ENCODE data around the gene KLHDC4. TPM values are rescaled to one million over a fixed set of nuclear protein-coding genes. Genes with fewer than 3 reads are reported as not detected.
"Not testable (repeated sequence)": the region's sequence is repeated elsewhere in the genome, so short reads cannot be mapped to it uniquely, and the experiment has no call there.

KLHDC4 gene
- total RNA-seq, 1 donor from 2014 or later, result 91.0 TPM

- H3K4me1 Mint-ChIP-seq, result no peaks in the 10 kb centered on the region
- no peak overlapping the region for H3K27ac Mint-ChIP-seq
- no peaks in the 10 kb centered on the region for H3K27me3 Mint-ChIP-seq
- no peak for DNase-seq
- no peak overlapping the region for H3K4me3 Mint-ChIP-seq
- intact Hi-C loops (cut with micrococcal nuclease), result no loop called here
- no peaks in the 10 kb centered on the region for H3K9me3 Mint-ChIP-seq
- no peaks in the 10 kb centered on the region for H3K36me3 Mint-ChIP-seq (ENCODE audit: low read depth)
Observed at GRCh38 chr16:87688876-87689815, 76.6 kb downstream of the KLHDC4 start.

- intact Hi-C loops (cut with micrococcal nuclease), result no loop called here
- Mint-ChIP-seq H3K27me3 (no peaks in the 10 kb centered on the region), H3K27ac (no peak overlapping the region), H3K36me3 (ENCODE audit: low read depth) (no peaks in the 10 kb centered on the region), H3K4me3 (no peak overlapping the region), H3K9me3 (no peaks in the 10 kb centered on the region), H3K4me1 (no peaks in the 10 kb centered on the region)
- no peak for DNase-seq
Observed at GRCh38 chr16:87687998-87688529, 77.7 kb downstream of the KLHDC4 start.

GRCh38 chr16:87687126-87687910 lies 78.5 kb downstream of the KLHDC4 start:
- intact Hi-C loops (cut with micrococcal nuclease), result no loop called here
- H3K27me3 Mint-ChIP-seq, result no peaks in the 10 kb centered on the region
- H3K27ac Mint-ChIP-seq, result no peak overlapping the region
- no peaks in the 10 kb centered on the region for H3K36me3 Mint-ChIP-seq (ENCODE audit: low read depth)
- peaks cover 2% of the 10 kb centered on the region for H3K4me1 Mint-ChIP-seq
- DNase-seq, result no peak
- H3K4me3 Mint-ChIP-seq, result no peak overlapping the region
- no peaks in the 10 kb centered on the region for H3K9me3 Mint-ChIP-seq

- H3K36me3 Mint-ChIP-seq (ENCODE audit: low read depth), result no peaks in the 10 kb centered on the region
- no peak for DNase-seq
- H3K4me3 Mint-ChIP-seq, result no peak overlapping the region
- H3K27ac Mint-ChIP-seq, result no peak overlapping the region
- H3K9me3 Mint-ChIP-seq, result no peaks in the 10 kb centered on the region
- H3K4me1 Mint-ChIP-seq, result peaks cover 6% of the 10 kb centered on the region
- intact Hi-C loops (cut with micrococcal nuclease), result no loop called here
- H3K27me3 Mint-ChIP-seq, result no peaks in the 10 kb centered on the region
Observed at GRCh38 chr16:87686697-87687096, 79.1 kb downstream of the KLHDC4 start.

- intact Hi-C loops (cut with micrococcal nuclease), result no loop called here
- H3K4me1 Mint-ChIP-seq, result peaks cover 7% of the 10 kb centered on the region
- H3K9me3 Mint-ChIP-seq, result no peaks in the 10 kb centered on the region
- H3K36me3 Mint-ChIP-seq (ENCODE audit: low read depth), result no peaks in the 10 kb centered on the region
- H3K27ac Mint-ChIP-seq, result no peak overlapping the region
- no peak overlapping the region for H3K4me3 Mint-ChIP-seq
- H3K27me3 Mint-ChIP-seq, result no peaks in the 10 kb centered on the region
- DNase-seq, result no peak
Observed at GRCh38 chr16:87685766-87686165, 80.0 kb downstream of the KLHDC4 start.

- no peaks in the 10 kb centered on the region for H3K36me3 Mint-ChIP-seq (ENCODE audit: low read depth)
- H3K9me3 Mint-ChIP-seq, result no peaks in the 10 kb centered on the region
- no peak overlapping the region for H3K4me3 Mint-ChIP-seq
- no peak overlapping the region for H3K27ac Mint-ChIP-seq
- no peaks in the 10 kb centered on the region for H3K27me3 Mint-ChIP-seq
- peaks cover 9% of the 10 kb centered on the region for H3K4me1 Mint-ChIP-seq
- DNase-seq, result no peak
- intact Hi-C loops (cut with micrococcal nuclease), result no loop called here
Observed at GRCh38 chr16:87685405-87685755, 80.4 kb downstream of the KLHDC4 start.

GRCh38 chr16:87684711-87685404 lies 80.9 kb downstream of the KLHDC4 start:
- H3K4me1 Mint-ChIP-seq, result peaks cover 9% of the 10 kb centered on the region
- no peak overlapping the region for H3K4me3 Mint-ChIP-seq
- H3K27ac Mint-ChIP-seq, result no peak overlapping the region
- no peaks in the 10 kb centered on the region for H3K27me3 Mint-ChIP-seq
- H3K9me3 Mint-ChIP-seq, result no peaks in the 10 kb centered on the region
- no peaks in the 10 kb centered on the region for H3K36me3 Mint-ChIP-seq (ENCODE audit: low read depth)
- intact Hi-C loops (cut with micrococcal nuclease), result no loop called here
- DNase-seq, result no peak

- H3K27me3 Mint-ChIP-seq, result no peaks in the 10 kb centered on the region
- peaks cover 9% of the 10 kb centered on the region for H3K4me1 Mint-ChIP-seq
- H3K36me3 Mint-ChIP-seq (ENCODE audit: low read depth), result no peaks in the 10 kb centered on the region
- no peak for DNase-seq
- intact Hi-C loops (cut with micrococcal nuclease), result no loop called here
- H3K9me3 Mint-ChIP-seq, result no peaks in the 10 kb centered on the region
- no peak overlapping the region for H3K4me3 Mint-ChIP-seq
- H3K27ac Mint-ChIP-seq, result no peak overlapping the region
Observed at GRCh38 chr16:87684106-87684677, 81.6 kb downstream of the KLHDC4 start.

GRCh38 chr16:87682852-87683399 lies 82.9 kb downstream of the KLHDC4 start:
- Mint-ChIP-seq H3K36me3 (ENCODE audit: low read depth) (no peaks in the 10 kb centered on the region), H3K4me1 (peaks cover 9% of the 10 kb centered on the region), H3K4me3 (no peak overlapping the region), H3K27ac (no peak overlapping the region), H3K9me3 (no peaks in the 10 kb centered on the region), H3K27me3 (no peaks in the 10 kb centered on the region)
- intact Hi-C loops (cut with micrococcal nuclease), result no loop called here
- DNase-seq, result no peak

GRCh38 chr16:87681981-87682570 lies 83.7 kb downstream of the KLHDC4 start:
- no peak overlapping the region for H3K27ac Mint-ChIP-seq

GRCh38 chr16:87681051-87681602 lies 84.7 kb downstream of the KLHDC4 start:
- H3K4me1 Mint-ChIP-seq; intact Hi-C loops (cut with micrococcal nuclease); H3K9me3 Mint-ChIP-seq; H3K27ac Mint-ChIP-seq; H3K27me3 Mint-ChIP-seq; H3K4me3 Mint-ChIP-seq; H3K36me3 Mint-ChIP-seq (ENCODE audit: low read depth); DNase-seq: not testable (repeated sequence)

More at GRCh38 chr16:87681981-87682570, 83.7 kb downstream of the KLHDC4 start:
- H3K4me1 Mint-ChIP-seq, result peaks cover 9% of the 10 kb centered on the region
- H3K9me3 Mint-ChIP-seq, result no peaks in the 10 kb centered on the region
- no peaks in the 10 kb centered on the region for H3K36me3 Mint-ChIP-seq (ENCODE audit: low read depth)
- peak; percentile 68 for DNase-seq
- intact Hi-C loops (cut with micrococcal nuclease), result no loop called here
- no peaks in the 10 kb centered on the region for H3K27me3 Mint-ChIP-seq
- H3K4me3 Mint-ChIP-seq, result no peak overlapping the region

- Mint-ChIP-seq H3K27ac (no peak overlapping the region), H3K4me1 (peaks cover 9% of the 10 kb centered on the region), H3K4me3 (no peak overlapping the region), H3K9me3 (no peaks in the 10 kb centered on the region), H3K27me3 (no peaks in the 10 kb centered on the region), H3K36me3 (ENCODE audit: low read depth) (no peaks in the 10 kb centered on the region)
- intact Hi-C loops (cut with micrococcal nuclease), result no loop called here
- no peak for DNase-seq
Observed at GRCh38 chr16:87680272-87680644, 85.5 kb downstream of the KLHDC4 start.

Data from activated CD4-positive, alpha-beta T cell treated with anti-CD3 and anti-CD28 coated beads, Interleukin-2, amount 10 ng/mL, durations not matched to agents 24 days and 14 days (primary cell).